Bronchial epithelial cell (primary cell): ENCODE results near the gene APOC4. TPM values are rescaled to one million over a fixed set of nuclear protein-coding genes. Genes with fewer than 3 reads are reported as not detected.
"Not testable (repeated sequence)": the region's sequence is repeated elsewhere in the genome, so short reads cannot be mapped to it uniquely, and the experiment has no call there.

Source experiments
- DNase-seq: peaks from one replicate; pipeline ENCODE4 v3.0.0-alpha.2; 2010; ENCODE audit warnings: low read depth
- FAIRE-seq: peaks from 2 replicates; lab custom pipeline; 2011; peaks lifted over from hg19 to GRCh38; lab: Jason Lieb, UNC
- H3K27me3 ChIP-seq: 2 replicates; pipeline ENCODE4 v1.5.1; 2011; ENCODE audit warnings: low read length; ENCODE audit not compliant: control insufficient read depth, insufficient read depth
- H3K36me3 ChIP-seq: 2 replicates; pipeline ENCODE4 v1.5.1; 2011; ENCODE audit warnings: low read length; ENCODE audit not compliant: control insufficient read depth, insufficient read depth
- H3K4me3 ChIP-seq: 2 replicates; pipeline ENCODE4 v1.5.1; 2011; ENCODE audit warnings: mild to moderate bottlenecking, low read depth, low read length, control low read depth
- CTCF ChIP-seq: IDR thresholded peaks from 2 replicates; pipeline ENCODE4 v1.5.1; 2011; ENCODE audit warnings: mild to moderate bottlenecking, moderate library complexity, low read length, control low read depth, inconsistent platforms; ENCODE audit not compliant: insufficient read depth, severe bottlenecking
- total RNA-seq: library from RNA; depleted of rRNA; stranded (reverse); fragments of >200 nt; gene quantifications from 2 replicates; pipeline ENCODE4 v1.2.1, GENCODE V29; 2014

APOC4 gene
- total RNA-seq, 1 donor from 2014 or later = not detected

DNA sequence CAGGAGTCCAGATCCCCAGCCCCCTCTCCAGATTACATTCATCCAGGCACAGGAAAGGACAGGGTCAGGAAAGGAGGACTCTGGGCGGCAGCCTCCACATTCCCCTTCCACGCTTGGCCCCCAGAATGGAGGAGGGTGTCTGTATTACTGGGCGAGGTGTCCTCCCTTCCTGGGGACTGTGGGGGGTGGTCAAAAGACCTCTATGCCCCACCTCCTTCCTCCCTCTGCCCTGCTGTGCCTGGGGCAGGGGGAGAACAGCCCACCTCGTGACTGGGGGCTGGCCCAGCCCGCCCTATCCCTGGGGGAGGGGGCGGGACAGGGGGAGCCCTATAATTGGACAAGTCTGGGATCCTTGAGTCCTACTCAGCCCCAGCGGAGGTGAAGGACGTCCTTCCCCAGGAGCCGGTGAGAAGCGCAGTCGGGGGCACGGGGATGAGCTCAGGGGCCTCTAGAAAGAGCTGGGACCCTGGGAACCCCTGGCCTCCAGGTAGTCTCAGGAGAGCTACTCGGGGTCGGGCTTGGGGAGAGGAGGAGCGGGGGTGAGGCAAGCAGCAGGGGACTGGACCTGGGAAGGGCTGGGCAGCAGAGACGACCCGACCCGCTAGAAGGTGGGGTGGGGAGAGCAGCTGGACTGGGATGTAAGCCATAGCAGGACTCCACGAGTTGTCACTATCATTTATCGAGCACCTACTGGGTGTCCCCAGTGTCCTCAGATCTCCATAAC is 36.4 kb upstream of the APOC4 start, which contains the start of gene APOE:
APOE (plus strand) TSS at position 360 of the 724 bp plus-strand sequence. CDS start 829 bp downstream, outside the sequence.
- DNase-seq = no peak

GRCh38 chr19:44907613-44908012 is 34.4 kb upstream of the APOC4 start:
- H3K4me3 ChIP-seq = no peak overlapping the region
- peaks cover 4% of the 10 kb centered on the region for H3K36me3 ChIP-seq
- no peak for FAIRE-seq
- no peak for DNase-seq
- TF ChIP-seq CTCF = no peak
- no peaks in the 10 kb centered on the region for H3K27me3 ChIP-seq

More for the DNA sequence above, 36.4 kb upstream of the APOC4 start, which contains the start of gene APOE:
- no peak for FAIRE-seq
- H3K4me3 ChIP-seq = peak within 1 kb of the TSS; percentile 26
- H3K36me3 ChIP-seq = peaks cover 11% of the 10 kb centered on the region
- H3K27me3 ChIP-seq = no peaks in the 10 kb centered on the region
- no peak for TF ChIP-seq CTCF

GRCh38 chr19:44908074-44908835 is 33.8 kb upstream of the APOC4 start:
- no peaks in the 10 kb centered on the region for H3K36me3 ChIP-seq
- no peaks in the 10 kb centered on the region for H3K27me3 ChIP-seq
- H3K4me3 ChIP-seq = no peak overlapping the region
- FAIRE-seq (no peak), DNase-seq (no peak)
- no peak for TF ChIP-seq CTCF

GRCh38 chr19:44908836-44909261 is 33.2 kb upstream of the APOC4 start:
- H3K36me3 ChIP-seq = no peaks in the 10 kb centered on the region
- H3K27me3 ChIP-seq = no peaks in the 10 kb centered on the region
- DNase-seq (no peak), FAIRE-seq (no peak)
- H3K4me3 ChIP-seq = no peak overlapping the region
- no peak for TF ChIP-seq CTCF

GRCh38 chr19:44909775-44910174 is 32.3 kb upstream of the APOC4 start:
- H3K36me3 ChIP-seq = no peaks in the 10 kb centered on the region
- FAIRE-seq = no peak
- H3K27me3 ChIP-seq = no peaks in the 10 kb centered on the region
- DNase-seq = no peak
- no peak overlapping the region for H3K4me3 ChIP-seq
- no peak for TF ChIP-seq CTCF

GRCh38 chr19:44911896-44912295 is 30.1 kb upstream of the APOC4 start:
- not testable (repeated sequence) for H3K27me3 ChIP-seq, H3K36me3 ChIP-seq, FAIRE-seq, H3K4me3 ChIP-seq, DNase-seq
